ENCODE measurements around the gene NFATC2. TPM values are rescaled to one million over a fixed set of nuclear protein-coding genes. Genes with fewer than 3 reads are reported as not detected.

NFATC2 gene
- total RNA-seq, 1 experiment from 2014 or later = 5.0 TPM

DNA sequence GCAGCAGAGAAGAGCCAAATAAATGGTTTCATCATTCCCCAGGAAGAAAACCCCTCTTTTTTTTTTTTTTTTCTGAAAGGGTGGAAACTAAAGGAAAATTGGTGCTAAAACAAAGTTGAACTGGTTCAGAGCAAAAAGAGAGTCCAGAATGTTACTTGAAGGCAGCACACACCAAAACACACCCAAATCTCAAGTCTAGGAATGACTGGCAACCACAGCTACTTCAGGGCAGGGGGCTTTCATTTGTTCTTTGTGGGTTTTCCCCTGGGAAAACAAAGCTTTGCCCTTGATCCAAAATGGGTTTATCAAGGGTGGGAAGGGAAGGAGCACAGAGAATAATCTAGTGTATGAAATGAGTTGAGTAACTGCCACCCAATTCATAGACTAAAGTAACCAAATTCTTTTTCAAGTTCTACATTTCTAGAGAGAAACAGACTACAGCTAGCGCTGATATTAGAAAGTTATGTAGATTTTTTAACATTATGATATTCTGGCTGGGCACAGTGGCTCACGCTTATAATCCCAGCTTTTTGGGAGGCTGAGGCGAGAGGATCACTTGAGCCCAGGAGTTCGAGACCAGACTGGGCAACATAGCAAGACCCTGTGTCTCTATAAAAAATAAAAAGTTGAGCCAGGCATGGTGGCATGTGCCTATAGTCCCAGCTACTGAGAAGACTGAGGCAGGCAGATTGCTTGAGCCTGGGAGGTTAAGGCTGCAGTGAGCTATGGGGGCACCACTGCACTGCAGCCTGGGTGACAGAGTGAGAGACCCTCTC is 119.8 kb downstream of the NFATC2 start:
- RAD21 ChIA-PET (ENCODE audit: low non-redundant PET in 1 of 2, low total read pairs in 2 of 2, uncharacterized antibody in 2 of 2, unreplicated experiment in 2 of 2) = no interaction called here
- no TSS peak for BruUV-seq (replicated peaks)
- POLR2A ChIA-PET = interaction anchor here (0.7 kb wide), 1 partner anchor 174 kb away, joined by 3 read pairs; no protein-coding TSS in a partner anchor

More for the DNA sequence above, 119.8 kb downstream of the NFATC2 start:
- Histone ChIP-seq H3K4me2 (ENCODE audit: low read length) (no peak overlapping the region), H3K9ac (ENCODE audit: low read length) (no peak overlapping the region), H3K79me2 (ENCODE audit: insufficient read depth, low read length) (no peaks in the 10 kb centered on the region), H3K4me1 (ENCODE audit: control insufficient read depth in 1 of 2, insufficient read depth in 2 of 2, low read length in 2 of 2) (no peaks in the 10 kb centered on the region), H3K9me2 (ENCODE audit: insufficient read depth) (no peaks in the 10 kb centered on the region), H3K27ac (ENCODE audit: low read depth, low read length) (no peak overlapping the region), H4K20me1 (ENCODE audit: insufficient read depth) (no peaks in the 10 kb centered on the region), H3K4me3 (replicated peaks in 1 of 2; ENCODE audit: low read depth in 1 of 2, low read length in 2 of 2) (no peak overlapping the region), H2AFZ (ENCODE audit: low read depth, low read length, poor library complexity, severe bottlenecking) (no peak overlapping the region), H3K36me3 (ENCODE audit: control insufficient read depth in 1 of 2, insufficient read depth in 2 of 2, low read length in 2 of 2) (no peaks in the 10 kb centered on the region), H3K9me3 (ENCODE audit: control insufficient read depth in 1 of 2, insufficient read depth in 1 of 2, low read depth in 1 of 2, low read length in 2 of 2) (no peaks in the 10 kb centered on the region), H3K27me3 (ENCODE audit: insufficient read depth, low read length) (no peaks in the 10 kb centered on the region)
- CTCF ChIA-PET = no interaction called here
- TF ChIP-seq, protein P1, sequence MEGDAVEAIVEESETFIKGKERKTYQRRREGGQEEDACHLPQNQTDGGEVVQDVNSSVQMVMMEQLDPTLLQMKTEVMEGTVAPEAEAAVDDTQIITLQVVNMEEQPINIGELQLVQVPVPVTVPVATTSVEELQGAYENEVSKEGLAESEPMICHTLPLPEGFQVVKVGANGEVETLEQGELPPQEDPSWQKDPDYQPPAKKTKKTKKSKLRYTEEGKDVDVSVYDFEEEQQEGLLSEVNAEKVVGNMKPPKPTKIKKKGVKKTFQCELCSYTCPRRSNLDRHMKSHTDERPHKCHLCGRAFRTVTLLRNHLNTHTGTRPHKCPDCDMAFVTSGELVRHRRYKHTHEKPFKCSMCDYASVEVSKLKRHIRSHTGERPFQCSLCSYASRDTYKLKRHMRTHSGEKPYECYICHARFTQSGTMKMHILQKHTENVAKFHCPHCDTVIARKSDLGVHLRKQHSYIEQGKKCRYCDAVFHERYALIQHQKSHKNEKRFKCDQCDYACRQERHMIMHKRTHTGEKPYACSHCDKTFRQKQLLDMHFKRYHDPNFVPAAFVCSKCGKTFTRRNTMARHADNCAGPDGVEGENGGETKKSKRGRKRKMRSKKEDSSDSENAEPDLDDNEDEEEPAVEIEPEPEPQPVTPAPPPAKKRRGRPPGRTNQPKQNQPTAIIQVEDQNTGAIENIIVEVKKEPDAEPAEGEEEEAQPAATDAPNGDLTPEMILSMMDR (IDR thresholded peaks at IDR 0.05 in 2 of 3, conservative IDR thresholded peaks at IDR 0.05 in 1 of 3; ENCODE audit: borderline replicate concordance in 1 of 3, insufficient read depth in 1 of 3, low read depth in 2 of 3, low read length in 2 of 3) = no peak
- TF ChIP-seq EGR1 (IDR thresholded peaks at IDR 0.05; ENCODE audit: low read depth) (no peak), ZNF274 (IDR thresholded peaks at IDR 0.05; ENCODE audit: low read depth, low read length) (no peak), CBX3 (IDR thresholded peaks at IDR 0.05; ENCODE audit: low read depth) (no peak), SIN3A (IDR thresholded peaks at IDR 0.05; ENCODE audit: low read depth) (no peak), SP1 (IDR thresholded peaks at IDR 0.05; ENCODE audit: low read depth) (no peak), ZFX (IDR thresholded peaks at IDR 0.05) (no peak), TCF7L2 (IDR thresholded peaks at IDR 0.05; ENCODE audit: borderline replicate concordance, extremely low read depth, insufficient read depth, insufficient read length) (no peak), RAD21 (IDR thresholded peaks at IDR 0.05; ENCODE audit: low read depth) (no peak), EZH2 (IDR thresholded peaks at IDR 0.05) (no peak), YY1 (IDR thresholded peaks at IDR 0.05; ENCODE audit: extremely low read depth, insufficient replicate concordance, low read depth, low read length) (no peak), POLR2A (IDR thresholded peaks at IDR 0.05; ENCODE audit: borderline replicate concordance, extremely low read depth, insufficient read depth, insufficient read length) (no peak), POLR2AphosphoS5 (IDR thresholded peaks at IDR 0.05; ENCODE audit: low read depth, low read length) (no peak)
- TF ChIP-seq, protein P2, sequence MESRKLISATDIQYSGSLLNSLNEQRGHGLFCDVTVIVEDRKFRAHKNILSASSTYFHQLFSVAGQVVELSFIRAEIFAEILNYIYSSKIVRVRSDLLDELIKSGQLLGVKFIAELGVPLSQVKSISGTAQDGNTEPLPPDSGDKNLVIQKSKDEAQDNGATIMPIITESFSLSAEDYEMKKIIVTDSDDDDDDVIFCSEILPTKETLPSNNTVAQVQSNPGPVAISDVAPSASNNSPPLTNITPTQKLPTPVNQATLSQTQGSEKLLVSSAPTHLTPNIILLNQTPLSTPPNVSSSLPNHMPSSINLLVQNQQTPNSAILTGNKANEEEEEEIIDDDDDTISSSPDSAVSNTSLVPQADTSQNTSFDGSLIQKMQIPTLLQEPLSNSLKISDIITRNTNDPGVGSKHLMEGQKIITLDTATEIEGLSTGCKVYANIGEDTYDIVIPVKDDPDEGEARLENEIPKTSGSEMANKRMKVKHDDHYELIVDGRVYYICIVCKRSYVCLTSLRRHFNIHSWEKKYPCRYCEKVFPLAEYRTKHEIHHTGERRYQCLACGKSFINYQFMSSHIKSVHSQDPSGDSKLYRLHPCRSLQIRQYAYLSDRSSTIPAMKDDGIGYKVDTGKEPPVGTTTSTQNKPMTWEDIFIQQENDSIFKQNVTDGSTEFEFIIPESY (IDR thresholded peaks at IDR 0.05; ENCODE audit: extremely low read depth, insufficient replicate concordance, low read length) = no peak
- TF ChIP-seq, protein P3, sequence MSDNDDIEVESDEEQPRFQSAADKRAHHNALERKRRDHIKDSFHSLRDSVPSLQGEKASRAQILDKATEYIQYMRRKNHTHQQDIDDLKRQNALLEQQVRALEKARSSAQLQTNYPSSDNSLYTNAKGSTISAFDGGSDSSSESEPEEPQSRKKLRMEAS (IDR thresholded peaks at IDR 0.05) = no peak
- ATAC-seq = no peak
- no peak for DNase-seq (ENCODE audit: low read depth, low spot score)
- intact Hi-C loops (cut with micrococcal nuclease) = no loop called here

Measured in HCT116 (cell line).